K562 (cell line): ENCODE measurements around the gene LTBP2. TPM values are rescaled to one million over a fixed set of nuclear protein-coding genes. Genes with fewer than 3 reads are reported as not detected.

Experiments used
- ATAC-seq: fragments of 200-7000 bp; cut with Tn5 transposase; 3 replicates; pipeline ENCODE4 v1.9.1; 2020; ENCODE audit warnings: moderate library complexity
- BruUV-seq: library from RNA; stranded (reverse); fragments of 400-500 nt; replicated peaks from 2 replicates; lab custom pipeline; 2021; lab: Mats Ljungman, UMichigan
- CTCF ChIA-PET: fragments of 300-600 bp; formaldehyde crosslinking; extraction: SDS; loops from one replicate; lab custom pipeline; 2021; ENCODE audit warnings: low intra/inter-chr PET ratio; lab: Yijun Ruan, JAX
- POLR2A ChIA-PET: fragments of 300-600, 350-650 bp; sonication (Branson Sonifier 250); formaldehyde crosslinking; extraction: SDS; loops from one replicate; lab custom pipeline; 2021; ENCODE audit warnings: antibody characterized with exemption, inconsistent platforms; lab: Yijun Ruan, JAX
- DNase-seq, 4 experiments: peaks; one replicate each; pipeline versions ENCODE4 v3.0.0 to v3.0.0-alpha.2; 2011 to 2018; ENCODE audit warnings: low spot score in 3 of 4, mixed read lengths in 3 of 4; ENCODE audit errors: extremely low read depth in 1 of 4
- FAIRE-seq: peaks from 2 replicates; lab custom pipeline; 2011; peaks lifted over from hg19 to GRCh38; lab: Jason Lieb, UNC
- H2AFZ ChIP-seq: 2 replicates; pipeline ENCODE4 v1.6.0; 2011; ENCODE audit warnings: low read depth, low read length, control low read depth, inconsistent platforms
- H3K27ac ChIP-seq: fragments of 200-600 bp; 3 replicates; pipeline ENCODE4 v1.8.0; 2011; ENCODE audit warnings: low read depth, mild to moderate bottlenecking, control low read depth, inconsistent platforms, low read length, moderate library complexity, mixed read lengths; ENCODE audit errors: extremely low read depth
- H3K27me3 ChIP-seq, 2 experiments: fragments of 300-600 bp in 1 of 2; 2 replicates in 1 of 2; 3 replicates in 1 of 2; pipeline versions ENCODE4 v1.6.0 to v1.8.0; 2011; ENCODE audit warnings: inconsistent platforms in 2 of 2, low read length in 2 of 2, mild to moderate bottlenecking in 1 of 2, mixed read lengths in 1 of 2, moderate library complexity in 1 of 2; ENCODE audit not compliant: control insufficient read depth in 2 of 2, insufficient read depth in 2 of 2
- H3K36me3 ChIP-seq: fragments of 300-600 bp; 3 replicates; pipeline ENCODE4 v1.8.0; 2011; ENCODE audit warnings: mild to moderate bottlenecking, low read length, inconsistent platforms; ENCODE audit not compliant: control insufficient read depth, insufficient read depth
- H3K4me1 ChIP-seq, 2 experiments: fragments of 200-600 bp in 1 of 2; replicated peaks in 1 of 2; 2 replicates in 1 of 2; 3 replicates in 1 of 2; pipeline versions ENCODE4 v1.5.1 to v1.8.0; 2011; ENCODE audit warnings: inconsistent platforms in 2 of 2, low read length in 2 of 2, mild to moderate bottlenecking in 1 of 2, mixed read lengths in 1 of 2, moderate library complexity in 1 of 2; ENCODE audit not compliant: control insufficient read depth in 2 of 2, insufficient read depth in 2 of 2
- H3K4me2 ChIP-seq: 2 replicates; pipeline ENCODE4 v1.6.1; 2011; ENCODE audit warnings: low read length, control low read depth, inconsistent platforms, mixed read lengths; ENCODE audit not compliant: insufficient read depth
- H3K4me3 ChIP-seq: fragments of 200-600 bp; sonication (generic), shearing (Covaris generic); 2 replicates; pipeline ENCODE4 v1.5.1; 2016; ENCODE audit warnings: control low read depth, inconsistent platforms
- H3K79me2 ChIP-seq: fragments of 200-600 bp; 3 replicates; pipeline ENCODE4 v1.8.0; 2011; ENCODE audit warnings: low read length, inconsistent platforms; ENCODE audit not compliant: control insufficient read depth, insufficient read depth
- H3K9ac ChIP-seq, 2 experiments: 2 replicates each; pipeline versions ENCODE4 v1.6.0 to v1.6.1; 2011; ENCODE audit warnings: low read depth in 2 of 2, low read length in 2 of 2, control low read depth in 1 of 2, inconsistent platforms in 1 of 2, mild to moderate bottlenecking in 1 of 2, mixed read lengths in 1 of 2; ENCODE audit not compliant: insufficient read depth in 1 of 2
- H3K9me1 ChIP-seq: one replicate; pipeline ENCODE4 v1.6.0; 2011; ENCODE audit warnings: inconsistent platforms, mild to moderate bottlenecking, low read length, moderate library complexity; ENCODE audit not compliant: control insufficient read depth, insufficient read depth
- H3K9me3 ChIP-seq: replicated peaks from 2 replicates; pipeline ENCODE4 v1.5.1; 2011; ENCODE audit warnings: low read depth, low read length, inconsistent platforms; ENCODE audit not compliant: control insufficient read depth, insufficient read depth
- H4K20me1 ChIP-seq: replicated peaks from 2 replicates; pipeline ENCODE4 v1.6.1; 2011; ENCODE audit warnings: low read length, inconsistent platforms, mixed read lengths; ENCODE audit not compliant: control insufficient read depth, insufficient read depth
- ADNP ChIP-seq: fragments of 200-800 bp; sonication (Bioruptor generic); IDR thresholded peaks from 2 replicates; pipeline ENCODE4 v1.6.1; 2016; ENCODE audit warnings: missing genetic modification characterization, missing compliant biosample characterization
- PHF20 ChIP-seq: fragments of 450-650 bp; IDR thresholded peaks from 2 replicates; pipeline ENCODE4 v1.6.1; 2018; ENCODE audit not compliant: partially characterized antibody
- POLR2H ChIP-seq: IDR thresholded peaks from 2 replicates; pipeline ENCODE4 v1.6.1; 2016; ENCODE audit warnings: missing genetic modification characterization, low read depth, mild to moderate bottlenecking, control low read depth, missing compliant biosample characterization, moderate library complexity
- TAF15 ChIP-seq: fragments of 200-400 bp; formaldehyde crosslinking; IDR thresholded peaks from 2 replicates; pipeline ENCODE4 v1.6.1; 2017; ENCODE audit warnings: mild to moderate bottlenecking, low read depth, low read length, moderate library complexity
- VEZF1 ChIP-seq: fragments of 200-800 bp; sonication (Bioruptor generic); IDR thresholded peaks from 2 replicates; pipeline ENCODE4 v1.6.1; 2017; ENCODE audit warnings: missing genetic modification characterization, missing compliant biosample characterization
- ZBTB9 ChIP-seq: fragments of 450-650 bp; formaldehyde crosslinking; IDR thresholded peaks from 2 replicates; pipeline ENCODE4 v1.4.0; 2020; ENCODE audit warnings: mild to moderate bottlenecking, moderate library complexity
- ZNF77 ChIP-seq: fragments of 250-450 bp; sonication (Bioruptor Pico); IDR thresholded peaks from 2 replicates; pipeline ENCODE4 v1.5.0; 2020
- WGBS: fragments of 100-300 bp; shearing (Covaris generic); methylation state at CpG from one replicate; pipeline ENCODE4 v1.1.6; 2016; ENCODE audit warnings: low coverage, mixed read lengths; ENCODE audit not compliant: insufficient coverage; ENCODE audit errors: missing lambda C conversion rate; 5-methylcytosine and 5-hydroxymethylcytosine counted together
- in situ Hi-C: fragments of 300-500 bp; cut with MboI; formaldehyde crosslinking; loops from 4 replicates; pipeline ENCODE4 v1.15.0; 2018; ENCODE audit warnings: inconsistent platforms, mixed read lengths
- intact Hi-C: fragments of 100-400 bp; cut with micrococcal nuclease; formaldehyde crosslinking; loops from 2 replicates; pipeline ENCODE4 v1.14.2; 2022
- polyA plus RNA-seq, 8 experiments: library from polyadenylated mRNA; depleted of rRNA in 4 of 8; stranded (reverse) in 5 of 8; unstranded in 3 of 8; fragments of >200 nt; fragmentation: Nextera tagmentation in 2 of 8; fragmentation: Illumina TruSeq in 1 of 8; extraction: Ambion mirVana in 2 of 8; extraction: Trizol in 1 of 8; gene quantifications; 2 replicates each; pipeline versions ENCODE4 v1.2.1 to v1.2.3, GENCODE V29; 2011 to 2014; ENCODE audit warnings: inconsistent platforms in 1 of 8, missing spikeins in 1 of 8
- total RNA-seq, 7 experiments: library from RNA; depleted of rRNA in 6 of 7; stranded (reverse); fragments of >200 nt in 6 of 7; fragmentation: Illumina TruSeq in 2 of 7; extraction: Trizol in 2 of 7; gene quantifications; 2 replicates each; pipeline versions ENCODE4 v1.2.1 to v1.2.3, GENCODE V29; 2011 to 2021; ENCODE audit warnings: low replicate concordance in 1 of 7
- TF ChIP-seq, protein P1 (sequence below), 2 experiments: fragments of 150-350 bp in 1 of 2; IDR thresholded peaks; 2 replicates each; pipeline ENCODE4 v1.6.1; 2012 to 2016; ENCODE audit warnings: low read depth in 2 of 2, low read length in 2 of 2, mild to moderate bottlenecking in 1 of 2, moderate library complexity in 1 of 2

LTBP2 gene
- total and polyA plus RNA-seq, 9 of the 15 experiments (the other 6 are each of a cell fraction or from before 2014, with no cell fraction given): under 0.01 to 0.18 (median 0.03) TPM; not detected in 3

DNA sequence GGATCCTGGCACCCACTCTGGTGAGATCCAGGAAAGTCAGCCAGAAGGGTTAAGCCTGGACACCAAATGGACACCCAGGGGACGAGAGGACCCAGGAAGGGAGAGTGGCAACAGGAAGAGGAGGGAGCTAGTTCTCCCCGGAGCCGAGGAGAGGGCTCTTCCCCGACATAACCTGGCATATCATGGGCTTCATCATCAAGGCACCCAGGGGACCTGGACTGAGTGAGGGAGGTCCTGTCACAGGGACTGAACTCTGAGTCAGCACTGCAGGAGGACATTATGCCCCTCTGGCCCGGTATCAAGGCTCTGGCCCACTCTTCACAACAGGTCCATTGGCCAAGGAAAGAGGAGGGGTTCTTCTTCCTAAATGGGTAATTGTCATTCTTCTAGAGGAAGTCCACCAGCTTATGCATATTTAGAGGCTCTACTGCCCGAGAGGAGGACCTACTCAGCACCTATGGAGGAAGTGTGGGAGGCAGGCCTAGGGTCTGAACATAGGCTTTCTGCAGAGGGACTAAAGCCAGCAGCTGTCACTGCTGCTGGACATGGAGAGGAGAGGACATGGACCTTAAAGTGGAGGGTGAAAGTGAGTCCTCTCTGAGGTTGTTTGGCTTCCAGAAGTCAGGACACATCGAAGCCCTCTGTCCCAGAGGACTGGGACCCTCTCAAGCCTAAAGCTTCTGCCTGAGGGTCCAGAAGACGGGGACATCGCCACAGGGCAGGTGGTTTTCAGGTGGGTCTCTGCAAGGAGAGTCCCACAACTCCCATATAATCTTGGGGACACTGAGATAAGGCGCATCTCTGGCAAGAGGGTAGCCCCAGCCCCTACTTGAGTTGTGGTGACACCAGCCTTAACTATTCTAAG lies 99.8 kb downstream of the LTBP2 start:
- Histone ChIP-seq H3K9ac (no peak overlapping the region), H4K20me1 (no peaks in the 10 kb centered on the region), H2AFZ (no peak overlapping the region), H3K9me3 (no peaks in the 10 kb centered on the region), H3K4me3 (no peak overlapping the region), H3K36me3 (no peaks in the 10 kb centered on the region), H3K4me2 (no peak overlapping the region), H3K27me3 (peaks cover 6 to 59% of the 10 kb centered on the region in 2 experiments; a peak in 3 of 5 replicates), H3K79me2 (no peaks in the 10 kb centered on the region), H3K27ac (no peak overlapping the region), H3K4me1 (peaks cover 3 to 5% of the 10 kb centered on the region in 2 experiments; a peak in 3 of 5 replicates), H3K9me1 (no peaks in the 10 kb centered on the region)
- ATAC-seq: no peak
- no peak for FAIRE-seq
- 0% methylated on average over 7 of the region's 10 CpGs for WGBS
- CTCF ChIA-PET: no interaction called here
- no peak for DNase-seq
- BruUV-seq: no TSS peak
- POLR2A ChIA-PET: no interaction called here
- TF ChIP-seq, protein P1, sequence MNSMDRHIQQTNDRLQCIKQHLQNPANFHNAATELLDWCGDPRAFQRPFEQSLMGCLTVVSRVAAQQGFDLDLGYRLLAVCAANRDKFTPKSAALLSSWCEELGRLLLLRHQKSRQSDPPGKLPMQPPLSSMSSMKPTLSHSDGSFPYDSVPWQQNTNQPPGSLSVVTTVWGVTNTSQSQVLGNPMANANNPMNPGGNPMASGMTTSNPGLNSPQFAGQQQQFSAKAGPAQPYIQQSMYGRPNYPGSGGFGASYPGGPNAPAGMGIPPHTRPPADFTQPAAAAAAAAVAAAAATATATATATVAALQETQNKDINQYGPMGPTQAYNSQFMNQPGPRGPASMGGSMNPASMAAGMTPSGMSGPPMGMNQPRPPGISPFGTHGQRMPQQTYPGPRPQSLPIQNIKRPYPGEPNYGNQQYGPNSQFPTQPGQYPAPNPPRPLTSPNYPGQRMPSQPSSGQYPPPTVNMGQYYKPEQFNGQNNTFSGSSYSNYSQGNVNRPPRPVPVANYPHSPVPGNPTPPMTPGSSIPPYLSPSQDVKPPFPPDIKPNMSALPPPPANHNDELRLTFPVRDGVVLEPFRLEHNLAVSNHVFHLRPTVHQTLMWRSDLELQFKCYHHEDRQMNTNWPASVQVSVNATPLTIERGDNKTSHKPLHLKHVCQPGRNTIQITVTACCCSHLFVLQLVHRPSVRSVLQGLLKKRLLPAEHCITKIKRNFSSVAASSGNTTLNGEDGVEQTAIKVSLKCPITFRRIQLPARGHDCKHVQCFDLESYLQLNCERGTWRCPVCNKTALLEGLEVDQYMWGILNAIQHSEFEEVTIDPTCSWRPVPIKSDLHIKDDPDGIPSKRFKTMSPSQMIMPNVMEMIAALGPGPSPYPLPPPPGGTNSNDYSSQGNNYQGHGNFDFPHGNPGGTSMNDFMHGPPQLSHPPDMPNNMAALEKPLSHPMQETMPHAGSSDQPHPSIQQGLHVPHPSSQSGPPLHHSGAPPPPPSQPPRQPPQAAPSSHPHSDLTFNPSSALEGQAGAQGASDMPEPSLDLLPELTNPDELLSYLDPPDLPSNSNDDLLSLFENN (IDR thresholded peaks at IDR 0.05; ENCODE audit: low read depth in 2 of 2, low read length in 2 of 2): no peak
- TF ChIP-seq VEZF1 (CRISPR knock-in tag) (no peak), ZNF77 (no peak), PHF20 (no peak), ADNP (no peak), TAF15 (no peak), POLR2H (tag) (no peak), ZBTB9 (CRISPR knock-in tag) (no peak)
- intact Hi-C loops (no loop called here), in situ Hi-C loops (no loop called here)
